Measurements from ENCODE around the gene GAB2.

GAB2 gene

GRCh38 chr11:78261828-78262227, 155.8 kb downstream of the GAB2 start:
- Histone ChIP-seq H3K27ac (ENCODE audit: low read depth in 2 of 2, low read length in 2 of 2) (no peak overlapping the region), H3K4me3 (ENCODE audit: low read length in 2 of 2) (no peak overlapping the region), H3K4me1 (ENCODE audit: control insufficient read depth in 2 of 2, insufficient read depth in 2 of 2, low read length in 2 of 2) (peaks cover 0 to 13% of the 10 kb centered on the region in 2 donors), H3K9ac (ENCODE audit: low read depth in 1 of 2, low read length in 2 of 2) (no peak overlapping the region), H3K36me3 (ENCODE audit: control insufficient read depth in 2 of 2, insufficient read depth in 2 of 2, low read length in 2 of 2) (no peaks in the 10 kb centered on the region), H3K9me3 (ENCODE audit: control insufficient read depth in 2 of 2, low read length in 2 of 2) (no peaks in the 10 kb centered on the region), H3K27me3 (ENCODE audit: control insufficient read depth in 2 of 2, insufficient read depth in 2 of 2, low read length in 2 of 2) (no peaks in the 10 kb centered on the region)

- no peak overlapping the region for H3K4me3 ChIP-seq (ENCODE audit: low read length in 2 of 2)
- H3K9me3 ChIP-seq (ENCODE audit: control insufficient read depth in 2 of 2, low read length in 2 of 2): no peaks in the 10 kb centered on the region
- H3K9ac ChIP-seq (ENCODE audit: low read depth in 1 of 2, low read length in 2 of 2): no peak overlapping the region
- H3K4me1 ChIP-seq (ENCODE audit: control insufficient read depth in 2 of 2, insufficient read depth in 2 of 2, low read length in 2 of 2): peaks cover 2 to 14% of the 10 kb centered on the region in 2 donors
- no peaks in the 10 kb centered on the region for H3K27me3 ChIP-seq (ENCODE audit: control insufficient read depth in 2 of 2, insufficient read depth in 2 of 2, low read length in 2 of 2)
- H3K27ac ChIP-seq (ENCODE audit: low read depth in 2 of 2, low read length in 2 of 2): no peak overlapping the region
- H3K36me3 ChIP-seq (ENCODE audit: control insufficient read depth in 2 of 2, insufficient read depth in 2 of 2, low read length in 2 of 2): no peaks in the 10 kb centered on the region
Measured at GRCh38 chr11:78261367-78261766, 156.3 kb downstream of the GAB2 start.

GRCh38 chr11:78259777-78260487, 157.7 kb downstream of the GAB2 start:
- H3K4me1 ChIP-seq (ENCODE audit: control insufficient read depth in 2 of 2, insufficient read depth in 2 of 2, low read length in 2 of 2): peaks cover 4 to 17% of the 10 kb centered on the region in 2 donors
- H3K9me3 ChIP-seq (ENCODE audit: control insufficient read depth in 2 of 2, low read length in 2 of 2): no peaks in the 10 kb centered on the region
- H3K9ac ChIP-seq (ENCODE audit: low read depth in 1 of 2, low read length in 2 of 2): no peak overlapping the region
- no peak overlapping the region for H3K27ac ChIP-seq (ENCODE audit: low read depth in 2 of 2, low read length in 2 of 2)
- H3K27me3 ChIP-seq (ENCODE audit: control insufficient read depth in 2 of 2, insufficient read depth in 2 of 2, low read length in 2 of 2): no peaks in the 10 kb centered on the region
- no peaks in the 10 kb centered on the region for H3K36me3 ChIP-seq (ENCODE audit: control insufficient read depth in 2 of 2, insufficient read depth in 2 of 2, low read length in 2 of 2)
- H3K4me3 ChIP-seq (ENCODE audit: low read length in 2 of 2): no peak overlapping the region

GRCh38 chr11:78257654-78258053, 160.0 kb downstream of the GAB2 start:
- Histone ChIP-seq H3K36me3 (ENCODE audit: control insufficient read depth in 2 of 2, insufficient read depth in 2 of 2, low read length in 2 of 2) (no peaks in the 10 kb centered on the region), H3K27me3 (ENCODE audit: control insufficient read depth in 2 of 2, insufficient read depth in 2 of 2, low read length in 2 of 2) (no peaks in the 10 kb centered on the region), H3K4me3 (ENCODE audit: low read length in 2 of 2) (no peak overlapping the region), H3K27ac (ENCODE audit: low read depth in 2 of 2, low read length in 2 of 2) (peak overlapping the region in 1 of 2 donors; percentile 57), H3K9ac (ENCODE audit: low read depth in 1 of 2, low read length in 2 of 2) (no peak overlapping the region), H3K4me1 (ENCODE audit: control insufficient read depth in 2 of 2, insufficient read depth in 2 of 2, low read length in 2 of 2) (peaks cover 4 to 17% of the 10 kb centered on the region in 2 donors), H3K9me3 (ENCODE audit: control insufficient read depth in 2 of 2, low read length in 2 of 2) (no peaks in the 10 kb centered on the region)

GRCh38 chr11:78256962-78257361, 160.7 kb downstream of the GAB2 start:
- peaks cover 4 to 17% of the 10 kb centered on the region in 2 donors for H3K4me1 ChIP-seq (ENCODE audit: control insufficient read depth in 2 of 2, insufficient read depth in 2 of 2, low read length in 2 of 2)
- no peak overlapping the region for H3K9ac ChIP-seq (ENCODE audit: low read depth in 1 of 2, low read length in 2 of 2)
- no peak overlapping the region for H3K4me3 ChIP-seq (ENCODE audit: low read length in 2 of 2)
- H3K9me3 ChIP-seq (ENCODE audit: control insufficient read depth in 2 of 2, low read length in 2 of 2): no peaks in the 10 kb centered on the region
- H3K27me3 ChIP-seq (ENCODE audit: control insufficient read depth in 2 of 2, insufficient read depth in 2 of 2, low read length in 2 of 2): no peaks in the 10 kb centered on the region
- peak overlapping the region; percentile 38 to 57 for H3K27ac ChIP-seq (ENCODE audit: low read depth in 2 of 2, low read length in 2 of 2)
- no peaks in the 10 kb centered on the region for H3K36me3 ChIP-seq (ENCODE audit: control insufficient read depth in 2 of 2, insufficient read depth in 2 of 2, low read length in 2 of 2)

GRCh38 chr11:78255919-78256318, 161.7 kb downstream of the GAB2 start:
- Histone ChIP-seq H3K4me1 (ENCODE audit: control insufficient read depth in 2 of 2, insufficient read depth in 2 of 2, low read length in 2 of 2) (peaks cover 8 to 25% of the 10 kb centered on the region in 2 donors), H3K9ac (ENCODE audit: low read depth in 1 of 2, low read length in 2 of 2) (no peak overlapping the region), H3K27ac (ENCODE audit: low read depth in 2 of 2, low read length in 2 of 2) (no peak overlapping the region), H3K9me3 (ENCODE audit: control insufficient read depth in 2 of 2, low read length in 2 of 2) (no peaks in the 10 kb centered on the region), H3K4me3 (ENCODE audit: low read length in 2 of 2) (no peak overlapping the region), H3K27me3 (ENCODE audit: control insufficient read depth in 2 of 2, insufficient read depth in 2 of 2, low read length in 2 of 2) (no peaks in the 10 kb centered on the region), H3K36me3 (ENCODE audit: control insufficient read depth in 2 of 2, insufficient read depth in 2 of 2, low read length in 2 of 2) (no peaks in the 10 kb centered on the region)

GRCh38 chr11:78254268-78254667, 163.4 kb downstream of the GAB2 start:
- H3K36me3 ChIP-seq (ENCODE audit: control insufficient read depth in 2 of 2, insufficient read depth in 2 of 2, low read length in 2 of 2): peaks cover 0 to 4% of the 10 kb centered on the region in 2 donors
- H3K9ac ChIP-seq (ENCODE audit: low read depth in 1 of 2, low read length in 2 of 2): no peak overlapping the region
- H3K4me1 ChIP-seq (ENCODE audit: control insufficient read depth in 2 of 2, insufficient read depth in 2 of 2, low read length in 2 of 2): peaks cover 8 to 25% of the 10 kb centered on the region in 2 donors

GRCh38 chr11:78253797-78254196, 163.8 kb downstream of the GAB2 start:
- Histone ChIP-seq H3K4me1 (ENCODE audit: control insufficient read depth in 2 of 2, insufficient read depth in 2 of 2, low read length in 2 of 2) (peaks cover 8 to 25% of the 10 kb centered on the region in 2 donors), H3K36me3 (ENCODE audit: control insufficient read depth in 2 of 2, insufficient read depth in 2 of 2, low read length in 2 of 2) (peaks cover 0 to 7% of the 10 kb centered on the region in 2 donors), H3K27me3 (ENCODE audit: control insufficient read depth in 2 of 2, insufficient read depth in 2 of 2, low read length in 2 of 2) (no peaks in the 10 kb centered on the region), H3K9me3 (ENCODE audit: control insufficient read depth in 2 of 2, low read length in 2 of 2) (no peaks in the 10 kb centered on the region), H3K4me3 (ENCODE audit: low read length in 2 of 2) (no peak overlapping the region), H3K27ac (ENCODE audit: low read depth in 2 of 2, low read length in 2 of 2) (no peak overlapping the region), H3K9ac (ENCODE audit: low read depth in 1 of 2, low read length in 2 of 2) (no peak overlapping the region)

More at GRCh38 chr11:78254268-78254667, 163.4 kb downstream of the GAB2 start:
- H3K27me3 ChIP-seq (ENCODE audit: control insufficient read depth in 2 of 2, insufficient read depth in 2 of 2, low read length in 2 of 2): no peaks in the 10 kb centered on the region
- no peak overlapping the region for H3K27ac ChIP-seq (ENCODE audit: low read depth in 2 of 2, low read length in 2 of 2)
- no peak overlapping the region for H3K4me3 ChIP-seq (ENCODE audit: low read length in 2 of 2)
- no peaks in the 10 kb centered on the region for H3K9me3 ChIP-seq (ENCODE audit: control insufficient read depth in 2 of 2, low read length in 2 of 2)

- Histone ChIP-seq H3K9ac (ENCODE audit: low read depth in 1 of 2, low read length in 2 of 2) (no peak overlapping the region), H3K27ac (ENCODE audit: low read depth in 2 of 2, low read length in 2 of 2) (peak overlapping the region; percentile 6 to 13), H3K4me3 (ENCODE audit: low read length in 2 of 2) (no peak overlapping the region), H3K36me3 (ENCODE audit: control insufficient read depth in 2 of 2, insufficient read depth in 2 of 2, low read length in 2 of 2) (peaks cover 4 to 14% of the 10 kb centered on the region in 2 donors), H3K27me3 (ENCODE audit: control insufficient read depth in 2 of 2, insufficient read depth in 2 of 2, low read length in 2 of 2) (no peaks in the 10 kb centered on the region), H3K4me1 (ENCODE audit: control insufficient read depth in 2 of 2, insufficient read depth in 2 of 2, low read length in 2 of 2) (peaks cover 4 to 12% of the 10 kb centered on the region in 2 donors), H3K9me3 (ENCODE audit: control insufficient read depth in 2 of 2, low read length in 2 of 2) (no peaks in the 10 kb centered on the region)
Measured at GRCh38 chr11:78251083-78251775, 166.4 kb downstream of the GAB2 start.

- H3K27me3 ChIP-seq (ENCODE audit: control insufficient read depth in 2 of 2, insufficient read depth in 2 of 2, low read length in 2 of 2): no peaks in the 10 kb centered on the region
- no peak overlapping the region for H3K27ac ChIP-seq (ENCODE audit: low read depth in 2 of 2, low read length in 2 of 2)
- H3K4me3 ChIP-seq (ENCODE audit: low read length in 2 of 2): no peak overlapping the region
- H3K36me3 ChIP-seq (ENCODE audit: control insufficient read depth in 2 of 2, insufficient read depth in 2 of 2, low read length in 2 of 2): peaks cover 4 to 14% of the 10 kb centered on the region in 2 donors
- peaks cover 4 to 11% of the 10 kb centered on the region in 2 donors for H3K4me1 ChIP-seq (ENCODE audit: control insufficient read depth in 2 of 2, insufficient read depth in 2 of 2, low read length in 2 of 2)
- H3K9me3 ChIP-seq (ENCODE audit: control insufficient read depth in 2 of 2, low read length in 2 of 2): no peaks in the 10 kb centered on the region
- no peak overlapping the region for H3K9ac ChIP-seq (ENCODE audit: low read depth in 1 of 2, low read length in 2 of 2)
Measured at GRCh38 chr11:78250099-78250498, 167.5 kb downstream of the GAB2 start.

Measured in mucosa of rectum (tissue), 2 donors.